H1 (cell line): ENCODE measurements around the gene PLEK. TPM values are rescaled to one million over a fixed set of nuclear protein-coding genes. Genes with fewer than 3 reads are reported as not detected.

Experiments used
- ASH2L ChIP-seq: fragments of 200-600, 300-600 bp; sonication (generic); IDR thresholded peaks from one replicate; pipeline ENCODE4 v1.7.1; 2017; ENCODE audit warnings: low read length
- BCL11A ChIP-seq, 2 experiments: IDR thresholded peaks; one replicate each; pipeline ENCODE4 v1.6.1; 2011; ENCODE audit warnings: low read depth in 2 of 2, low read length in 2 of 2, mild to moderate bottlenecking in 2 of 2
- CEBPB ChIP-seq: IDR thresholded peaks from 2 replicates; pipeline ENCODE4 v1.6.1; 2012; ENCODE audit warnings: low read depth, low read length
- CHD7 ChIP-seq: fragments of 300-600 bp; sonication (generic); IDR thresholded peaks from 2 replicates; pipeline ENCODE4 v1.7.1; 2012; ENCODE audit warnings: low read length, moderate library complexity, mild to moderate bottlenecking, inconsistent platforms; ENCODE audit not compliant: insufficient replicate concordance
- CTBP2 ChIP-seq: IDR thresholded peaks from 2 replicates; pipeline ENCODE4 v1.7.0; 2011; ENCODE audit warnings: borderline replicate concordance, mild to moderate bottlenecking, moderate library complexity, mixed read lengths, low read length; ENCODE audit not compliant: insufficient read depth, insufficient read length
- HDAC2 ChIP-seq, 2 experiments: fragments of 300-600 bp in 1 of 2; sonication (generic) in 1 of 2; IDR thresholded peaks; 2 replicates each; pipeline ENCODE4 v1.6.1; 2011 to 2012; ENCODE audit warnings: low read depth in 2 of 2, low read length in 2 of 2, mild to moderate bottlenecking in 2 of 2, moderate library complexity in 2 of 2, borderline replicate concordance in 1 of 2, inconsistent platforms in 1 of 2
- JUN ChIP-seq: IDR thresholded peaks from 2 replicates; pipeline ENCODE4 v1.6.1; 2011; ENCODE audit warnings: low read depth, mild to moderate bottlenecking, improper control_type of control experiment, low read length
- TAF7 ChIP-seq: optimal IDR thresholded peaks from 2 replicates; pipeline ENCODE3; 2011; ENCODE audit warnings: low read depth, mild to moderate bottlenecking, inconsistent platforms, low read length, moderate library complexity, borderline replicate concordance
- TCF12 ChIP-seq: IDR thresholded peaks from 2 replicates; pipeline ENCODE4 v1.6.1; 2011; ENCODE audit warnings: low read depth, mild to moderate bottlenecking, low read length
- USF2 ChIP-seq: IDR thresholded peaks from 2 replicates; pipeline ENCODE4 v1.6.1; 2011; ENCODE audit warnings: low read length, improper control_type of control experiment
- ZNF274 ChIP-seq: IDR thresholded peaks from 2 replicates; pipeline ENCODE4 v1.7.0; 2012; ENCODE audit warnings: low read length, borderline replicate concordance; ENCODE audit errors: extremely low read depth
- polyA plus RNA-seq, 7 experiments: library from polyadenylated mRNA; depleted of rRNA in 3 of 7; stranded (reverse) in 5 of 7; unstranded in 2 of 7; fragments of >200 nt in 5 of 7; fragments of 200-250 nt in 2 of 7; gene quantifications; 1 replicate in 5 of 7; 2 replicates in 1 of 7; 4 replicates in 1 of 7; pipeline versions ENCODE4 v1.2.1 to v1.2.3, GENCODE V29; 2011 to 2013; ENCODE audit warnings: missing spikeins in 2 of 7, mixed read lengths in 2 of 7
- total RNA-seq: library from RNA; stranded (reverse); fragmentation: NEBNext Ultra II Directional; extraction: Animal tissue kit (Norgen Biotek cat#: 25700); gene quantifications from 2 replicates; pipeline ENCODE4 v1.2.1, GENCODE V29; 2021

The PLEK gene
- total and polyA plus RNA-seq, 2 of the 8 experiments (the other 6 are each of a cell fraction or from before 2014, with no cell fraction given) = not detected

- TF ChIP-seq CHD7 = no peak
- TF ChIP-seq CEBPB = no peak
- TF ChIP-seq ZNF274 = no peak
- TF ChIP-seq BCL11A (IDR thresholded peaks at IDR 0.05; ENCODE audit: low read depth in 2 of 2, low read length in 2 of 2) = no peak
- TF ChIP-seq JUN = no peak
- TF ChIP-seq CTBP2 = no peak
- no peak for TF ChIP-seq TAF7
- TF ChIP-seq TCF12 = no peak
- no peak for TF ChIP-seq HDAC2 (IDR thresholded peaks at IDR 0.05; ENCODE audit: borderline replicate concordance in 1 of 2, low read depth in 2 of 2, low read length in 2 of 2)
- no peak for TF ChIP-seq ASH2L
- TF ChIP-seq USF2 = no peak
Observed at GRCh38 chr2:68383778-68384177, 18.7 kb downstream of the PLEK start (continued).
